T-helper 17 cell (primary cell): ENCODE measurements around the gene COL16A1. TPM values are rescaled to one million over a fixed set of nuclear protein-coding genes. Genes with fewer than 3 reads are reported as not detected.
A peak's percentile ranks its signal among the peaks of the same experiment; 100 is the strongest.

Experiments
- ATAC-seq: fragments of 150-1000 bp; cut with Tn5 transposase; 2 replicates; pipeline ENCODE4 v1.10.0; 2021; ENCODE audit warnings: mild to moderate bottlenecking, moderate library complexity
- DNase-seq, 3 donors: peaks; one replicate each; pipeline versions ENCODE4 v3.0.0 to v3.0.0-alpha.2; 2020 to 2021
- H3K9me3 ChIP-seq: one replicate; pipeline ENCODE4 v1.7.0; 2013; ENCODE audit warnings: low read length, mild to moderate bottlenecking; ENCODE audit not compliant: control insufficient read depth, poor library complexity, severe bottlenecking
- H3K27ac Mint-ChIP-seq: one replicate; pipeline ENCODE4 v1.8.0; 2022; ENCODE audit warnings: mild to moderate bottlenecking, moderate library complexity, mixed read lengths
- H3K27me3 Mint-ChIP-seq: one replicate; pipeline ENCODE4 v1.8.0; 2022; ENCODE audit warnings: mixed read lengths
- H3K36me3 Mint-ChIP-seq: one replicate; pipeline ENCODE4 v1.8.0; 2022; ENCODE audit warnings: low read depth, mixed read lengths
- H3K4me1 Mint-ChIP-seq: one replicate; pipeline ENCODE4 v1.8.0; 2022; ENCODE audit warnings: mild to moderate bottlenecking, mixed read lengths
- H3K4me3 Mint-ChIP-seq: one replicate; pipeline ENCODE4 v1.8.0; 2022; ENCODE audit warnings: mild to moderate bottlenecking, moderate library complexity, mixed read lengths
- total RNA-seq, 4 donors: library from RNA in 2 of 4; stranded (reverse) in 2 of 4; gene quantifications; one replicate each; pipeline ENCODE4 v1.2.3 and lab custom pipeline; 2022 to 2026

COL16A1 gene
- total RNA-seq, 2 donors from 2014 or later, result not detected

DNA sequence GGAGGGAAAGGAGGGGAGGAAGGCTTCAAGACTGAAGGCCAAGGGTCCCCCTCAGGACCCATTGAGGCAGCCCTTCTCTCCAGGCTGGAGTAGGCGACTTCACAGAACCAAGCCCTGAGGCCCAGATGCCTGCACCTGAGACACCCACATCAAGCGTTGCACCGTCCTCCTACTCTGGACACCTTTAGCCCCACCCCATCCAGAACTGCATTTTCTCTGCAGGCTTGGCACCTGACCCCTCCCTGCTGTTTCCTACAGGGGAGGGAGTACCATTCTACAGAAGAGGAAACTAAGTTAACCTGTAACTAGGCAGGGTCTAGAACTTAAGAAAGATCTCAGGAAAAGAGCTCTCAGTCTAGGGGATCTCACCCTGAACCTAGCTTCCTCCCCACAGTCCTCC lies 71.2 kb downstream of the COL16A1 start:
- H3K36me3 Mint-ChIP-seq, result peaks cover 5% of the 10 kb centered on the region
- no peak overlapping the region for H3K4me3 Mint-ChIP-seq
- peaks cover 20% of the 10 kb centered on the region for H3K4me1 Mint-ChIP-seq
- no peaks in the 10 kb centered on the region for H3K9me3 ChIP-seq
- no peak for DNase-seq
- H3K27ac Mint-ChIP-seq, result no peak overlapping the region
- no peaks in the 10 kb centered on the region for H3K27me3 Mint-ChIP-seq
- no peak for ATAC-seq

DNA sequence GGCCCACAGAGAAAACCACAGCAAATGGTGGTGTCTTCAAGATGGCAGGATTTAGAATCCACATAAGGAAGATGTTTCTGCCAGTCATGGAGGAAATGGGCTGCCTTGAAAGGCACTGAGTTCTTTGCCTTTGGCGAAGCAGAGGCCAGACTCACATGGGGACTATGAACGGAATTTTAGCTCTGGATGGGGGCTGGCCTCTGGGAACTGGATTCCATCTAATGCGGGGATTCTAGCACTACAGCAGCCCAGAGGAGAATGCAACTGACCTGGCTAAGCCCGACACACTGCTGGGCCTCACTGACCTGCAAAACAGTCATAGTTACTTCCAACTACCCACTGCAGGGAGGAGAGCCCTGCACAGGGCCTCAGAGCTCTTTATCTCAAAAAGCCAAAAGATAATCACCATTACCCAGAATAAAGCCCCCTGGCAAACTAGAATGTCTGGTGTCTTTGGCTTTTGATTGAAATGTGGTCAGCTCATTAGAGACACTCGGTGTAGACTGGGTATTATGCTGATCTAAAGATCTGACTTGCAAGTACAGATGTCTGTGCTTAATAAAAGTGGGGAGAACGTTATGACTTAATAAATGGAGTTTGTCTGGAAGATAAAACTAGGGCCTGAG lies 74.8 kb downstream of the COL16A1 start:
- no peaks in the 10 kb centered on the region for H3K9me3 ChIP-seq
- ATAC-seq, result no peak
- H3K4me3 Mint-ChIP-seq, result no peak overlapping the region
- DNase-seq, result no peak
- peak overlapping the region; percentile 9 for H3K27ac Mint-ChIP-seq
- no peaks in the 10 kb centered on the region for H3K27me3 Mint-ChIP-seq
- peaks cover 5% of the 10 kb centered on the region for H3K36me3 Mint-ChIP-seq
- H3K4me1 Mint-ChIP-seq, result peaks cover 11% of the 10 kb centered on the region

DNA sequence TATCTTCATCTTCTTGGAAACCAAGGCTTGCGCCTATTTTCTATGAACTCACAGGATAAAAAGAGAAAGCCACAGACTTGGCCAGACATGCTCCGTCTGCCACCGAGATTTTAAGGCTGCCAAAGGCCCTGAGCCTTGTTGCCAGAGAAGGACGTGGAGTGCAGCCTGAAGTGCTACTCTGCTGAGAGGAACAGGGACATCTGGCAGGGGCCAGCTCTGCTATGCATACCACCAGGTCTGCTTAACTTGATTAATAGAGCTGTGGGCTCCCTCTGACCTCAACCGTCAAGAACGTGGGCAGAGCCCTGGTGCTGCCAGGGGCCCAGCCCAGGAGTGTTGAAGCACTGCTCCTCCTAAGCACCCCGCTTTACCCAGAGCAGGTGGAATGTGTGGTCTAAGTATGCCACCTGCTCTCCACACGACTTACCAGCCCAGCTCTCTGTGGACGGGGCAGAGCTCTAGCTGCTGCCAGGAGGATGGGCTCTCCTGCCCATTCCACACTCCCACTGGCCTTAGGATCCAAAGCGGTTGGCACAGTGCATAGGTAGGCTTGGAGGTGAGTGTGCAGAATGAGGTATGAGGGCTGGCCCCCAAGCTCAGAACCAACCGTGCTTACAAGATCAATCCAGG lies 75.8 kb downstream of the COL16A1 start:
- Mint-ChIP-seq H3K4me3 (no peak overlapping the region), H3K36me3 (peaks cover 5% of the 10 kb centered on the region), H3K4me1 (peaks cover 15% of the 10 kb centered on the region), H3K27ac (no peak overlapping the region), H3K27me3 (no peaks in the 10 kb centered on the region)
- DNase-seq, result no peak
- no peaks in the 10 kb centered on the region for H3K9me3 ChIP-seq
- no peak for ATAC-seq

DNA sequence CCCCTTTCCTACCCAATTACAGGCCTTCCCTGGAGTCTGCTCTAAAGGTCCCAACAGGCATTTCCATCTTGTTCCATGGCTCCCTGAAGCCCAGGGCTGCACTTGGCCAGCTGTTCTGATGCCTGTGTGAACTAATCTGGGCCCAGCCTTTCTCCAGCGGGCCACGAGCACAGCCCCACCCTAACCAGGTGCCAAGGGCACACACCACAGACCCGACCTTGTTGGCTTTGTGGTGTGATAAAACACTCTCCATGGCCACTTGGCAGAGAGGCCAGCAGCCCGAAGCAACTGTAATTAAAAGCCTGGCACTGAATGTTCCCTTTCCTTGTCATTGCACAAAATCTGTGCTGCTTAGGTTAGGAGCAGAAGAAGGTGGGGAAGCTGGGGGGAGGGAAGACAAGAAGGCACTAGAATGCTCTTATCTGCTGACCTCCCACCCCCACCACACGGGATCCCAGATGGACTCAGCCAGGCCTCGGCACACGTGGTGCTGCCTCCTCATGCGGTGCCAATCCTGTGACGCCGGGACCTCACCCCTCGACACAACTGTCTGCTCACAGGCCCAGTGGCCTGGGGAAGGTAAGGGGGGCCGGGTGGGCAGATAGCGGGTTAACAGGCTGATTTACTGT lies 76.4 kb downstream of the COL16A1 start:
- no peak for DNase-seq
- Mint-ChIP-seq H3K36me3 (peaks cover 5% of the 10 kb centered on the region), H3K27ac (no peak overlapping the region), H3K4me1 (peaks cover 15% of the 10 kb centered on the region), H3K4me3 (no peak overlapping the region), H3K27me3 (no peaks in the 10 kb centered on the region)
- no peak for ATAC-seq
- no peaks in the 10 kb centered on the region for H3K9me3 ChIP-seq

DNA sequence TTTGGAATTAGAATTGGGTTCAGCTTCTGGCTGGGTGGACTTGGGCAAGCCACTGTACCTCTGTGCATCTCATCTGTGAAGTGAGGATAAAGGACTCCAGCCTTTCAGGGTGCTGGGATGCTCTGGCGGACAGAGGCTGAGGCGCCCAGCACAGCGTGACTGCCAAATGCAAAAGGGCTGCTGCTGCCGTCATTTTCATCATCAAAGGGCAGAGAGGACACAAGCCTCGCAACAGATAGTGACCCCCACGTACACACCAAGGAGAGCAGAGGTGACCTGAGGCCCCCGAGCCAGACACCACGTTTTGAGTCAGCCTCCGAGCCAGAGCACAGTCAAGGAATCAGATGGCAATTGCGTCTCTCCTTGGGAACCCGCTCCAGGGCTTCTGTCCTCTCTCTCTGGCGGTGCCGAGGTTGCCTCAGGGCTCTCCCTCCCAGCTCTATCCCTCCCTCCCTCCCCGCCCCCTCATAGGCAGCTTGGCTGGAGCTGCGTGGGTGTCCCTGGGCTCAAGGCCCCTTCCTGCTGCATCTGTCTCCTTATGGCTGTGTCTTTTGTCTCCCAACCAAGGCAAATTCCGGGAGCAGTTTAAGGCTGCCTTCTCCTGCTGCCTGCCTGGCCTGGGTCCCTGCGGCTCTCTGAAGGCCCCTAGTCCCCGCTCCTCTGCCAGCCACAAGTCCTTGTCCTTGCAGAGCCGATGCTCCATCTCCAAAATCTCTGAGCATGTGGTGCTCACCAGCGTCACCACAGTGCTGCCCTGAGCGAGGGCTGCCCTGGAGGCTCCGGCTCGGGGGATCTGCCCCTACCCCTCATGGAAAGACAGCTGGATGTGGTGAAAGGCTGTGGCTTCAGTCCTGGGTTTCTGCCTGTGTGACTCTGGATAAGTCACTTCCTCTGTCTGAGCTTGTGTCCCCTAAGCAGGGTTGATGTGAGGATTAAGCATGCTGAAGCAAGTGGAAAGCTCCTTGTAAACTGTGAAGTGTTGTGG lies 77.3 kb downstream of the COL16A1 start:
- no peaks in the 10 kb centered on the region for H3K9me3 ChIP-seq
- H3K4me1 Mint-ChIP-seq, result peaks cover 15% of the 10 kb centered on the region
- DNase-seq (no peak), ATAC-seq (no peak)
- H3K27me3 Mint-ChIP-seq, result no peaks in the 10 kb centered on the region
- H3K4me3 Mint-ChIP-seq, result no peak overlapping the region
- H3K36me3 Mint-ChIP-seq, result peaks cover 5% of the 10 kb centered on the region
- H3K27ac Mint-ChIP-seq, result peak overlapping the region; percentile 14

DNA sequence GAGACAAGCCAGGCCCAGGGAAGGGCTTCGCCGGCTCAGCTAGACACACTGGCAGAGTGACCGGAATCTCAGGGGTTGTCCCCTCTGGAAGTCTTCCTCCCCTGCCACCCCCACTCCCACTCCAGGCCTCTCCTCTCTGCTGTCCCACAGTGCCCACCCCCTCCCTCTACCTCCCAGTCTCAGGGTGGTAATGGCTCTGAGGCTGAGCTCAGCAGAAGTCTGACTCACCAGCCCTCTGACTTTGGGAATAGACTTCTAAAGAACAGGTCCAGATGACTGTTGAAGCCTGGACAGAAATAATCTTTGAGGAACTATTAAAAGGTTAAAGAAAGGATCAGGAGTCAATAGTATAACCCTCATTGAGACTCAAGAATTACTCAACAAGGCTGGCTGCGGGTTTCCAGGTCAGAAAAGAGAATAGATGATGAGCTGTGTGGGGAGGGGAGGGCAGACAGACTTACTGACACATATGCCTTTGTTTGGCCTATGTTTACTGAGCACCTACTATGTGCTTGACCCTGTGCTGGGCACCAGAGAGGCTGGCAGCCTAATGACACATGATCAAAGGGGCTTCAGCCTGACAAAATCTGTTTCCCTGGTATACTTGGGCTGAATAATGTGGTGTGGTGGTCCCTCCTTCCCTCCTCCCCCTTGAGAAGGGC lies 78.1 kb downstream of the COL16A1 start:
- Mint-ChIP-seq H3K27ac (no peak overlapping the region), H3K4me3 (no peak overlapping the region), H3K27me3 (no peaks in the 10 kb centered on the region), H3K36me3 (peaks cover 5% of the 10 kb centered on the region), H3K4me1 (peaks cover 15% of the 10 kb centered on the region)
- no peaks in the 10 kb centered on the region for H3K9me3 ChIP-seq
- no peak for ATAC-seq
- DNase-seq, result no peak

DNA sequence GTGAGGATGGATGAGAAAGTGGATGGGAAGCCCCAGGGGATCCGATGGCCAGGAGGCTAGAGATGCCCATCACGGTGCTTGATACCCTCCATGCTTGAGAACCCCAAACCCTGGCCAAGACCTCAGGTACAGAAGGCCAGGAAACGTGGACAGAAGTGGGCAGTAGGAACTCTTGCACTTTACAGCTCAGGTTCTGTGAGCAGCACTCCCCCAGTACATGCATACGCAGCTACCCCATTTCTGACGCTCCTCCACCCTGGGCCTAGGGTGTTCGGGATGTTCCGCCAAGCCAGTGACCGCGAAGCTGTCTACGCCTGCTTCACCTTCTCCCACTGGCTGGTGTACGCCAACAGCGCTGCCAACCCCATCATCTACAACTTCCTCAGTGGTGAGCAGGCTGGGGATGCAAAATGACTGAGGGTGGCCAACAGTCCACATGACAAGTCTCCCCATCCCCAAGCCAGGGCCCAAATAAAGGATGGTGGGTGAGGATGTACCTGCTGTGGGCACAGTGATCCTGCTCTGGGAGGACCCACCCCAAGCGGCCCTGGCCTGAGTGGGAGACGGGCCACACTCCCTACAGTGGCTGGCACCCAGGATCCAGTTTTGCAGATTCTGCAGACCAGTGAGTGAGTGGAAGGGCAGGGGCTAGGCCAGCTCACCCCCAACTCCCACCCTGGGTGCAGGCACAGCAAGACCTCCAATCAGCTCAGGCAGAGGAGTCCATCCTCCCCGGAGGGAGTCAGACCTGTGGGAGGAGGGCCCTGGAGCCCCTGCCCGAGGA lies 78.9 kb downstream of the COL16A1 start:
- peaks cover 15% of the 10 kb centered on the region for H3K4me1 Mint-ChIP-seq
- no peak for ATAC-seq

DNA sequence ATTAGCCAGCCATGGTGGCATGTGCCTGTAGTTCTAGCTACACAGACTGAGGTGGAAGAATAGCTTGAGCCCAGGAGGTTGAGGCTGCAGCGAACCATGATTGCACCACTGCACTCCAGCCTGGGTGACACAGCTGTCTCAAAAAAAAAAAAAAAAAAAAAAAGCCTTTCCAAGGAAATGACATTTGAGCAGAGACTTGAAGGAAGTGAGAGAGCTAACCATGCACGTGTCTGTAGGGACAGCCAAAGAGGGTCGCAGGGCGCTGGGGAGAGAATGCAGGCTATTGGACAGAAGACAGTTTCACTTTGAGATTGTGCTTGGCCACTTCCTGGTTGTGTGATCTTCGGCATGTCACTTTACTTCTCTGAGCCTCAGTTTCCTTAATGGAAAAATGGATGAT lies 79.5 kb downstream of the COL16A1 start:
- no peaks in the 10 kb centered on the region for H3K9me3 ChIP-seq
- H3K36me3 Mint-ChIP-seq, result no peaks in the 10 kb centered on the region
- H3K4me3 Mint-ChIP-seq, result no peak overlapping the region
- peaks cover 8% of the 10 kb centered on the region for H3K27me3 Mint-ChIP-seq
- peaks cover 15% of the 10 kb centered on the region for H3K4me1 Mint-ChIP-seq
- H3K27ac Mint-ChIP-seq, result peak overlapping the region; percentile 14
- no peak for ATAC-seq
- DNase-seq, result no peak

More for the DNA sequence above, 78.9 kb downstream of the COL16A1 start:
- Mint-ChIP-seq H3K36me3 (no peaks in the 10 kb centered on the region), H3K27ac (no peak overlapping the region), H3K27me3 (peaks cover 2% of the 10 kb centered on the region), H3K4me3 (no peak overlapping the region)
- DNase-seq, result no peak
- no peaks in the 10 kb centered on the region for H3K9me3 ChIP-seq

DNA sequence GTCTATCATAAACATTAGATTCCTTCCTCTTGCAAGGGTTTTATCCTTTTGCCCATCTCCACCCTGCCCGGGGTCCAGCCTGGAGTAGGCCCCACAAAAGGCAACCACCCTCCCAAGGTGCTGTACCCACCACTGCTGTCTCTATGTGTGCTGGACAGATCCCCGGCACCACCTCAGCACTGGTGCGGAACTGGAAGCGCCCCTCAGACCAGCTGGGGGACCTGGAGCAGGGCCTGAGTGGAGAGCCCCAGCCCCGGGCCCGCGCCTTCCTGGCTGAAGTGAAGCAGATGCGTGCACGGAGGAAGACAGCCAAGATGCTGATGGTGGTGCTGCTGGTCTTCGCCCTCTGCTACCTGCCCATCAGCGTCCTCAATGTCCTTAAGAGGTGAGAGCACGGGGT lies 80.5 kb downstream of the COL16A1 start:
- Mint-ChIP-seq H3K36me3 (no peaks in the 10 kb centered on the region), H3K4me1 (peaks cover 15% of the 10 kb centered on the region), H3K4me3 (no peak overlapping the region), H3K27me3 (peaks cover 18% of the 10 kb centered on the region), H3K27ac (peak overlapping the region; percentile 14)
- H3K9me3 ChIP-seq, result no peaks in the 10 kb centered on the region
- DNase-seq, result no peak
- ATAC-seq, result no peak

DNA sequence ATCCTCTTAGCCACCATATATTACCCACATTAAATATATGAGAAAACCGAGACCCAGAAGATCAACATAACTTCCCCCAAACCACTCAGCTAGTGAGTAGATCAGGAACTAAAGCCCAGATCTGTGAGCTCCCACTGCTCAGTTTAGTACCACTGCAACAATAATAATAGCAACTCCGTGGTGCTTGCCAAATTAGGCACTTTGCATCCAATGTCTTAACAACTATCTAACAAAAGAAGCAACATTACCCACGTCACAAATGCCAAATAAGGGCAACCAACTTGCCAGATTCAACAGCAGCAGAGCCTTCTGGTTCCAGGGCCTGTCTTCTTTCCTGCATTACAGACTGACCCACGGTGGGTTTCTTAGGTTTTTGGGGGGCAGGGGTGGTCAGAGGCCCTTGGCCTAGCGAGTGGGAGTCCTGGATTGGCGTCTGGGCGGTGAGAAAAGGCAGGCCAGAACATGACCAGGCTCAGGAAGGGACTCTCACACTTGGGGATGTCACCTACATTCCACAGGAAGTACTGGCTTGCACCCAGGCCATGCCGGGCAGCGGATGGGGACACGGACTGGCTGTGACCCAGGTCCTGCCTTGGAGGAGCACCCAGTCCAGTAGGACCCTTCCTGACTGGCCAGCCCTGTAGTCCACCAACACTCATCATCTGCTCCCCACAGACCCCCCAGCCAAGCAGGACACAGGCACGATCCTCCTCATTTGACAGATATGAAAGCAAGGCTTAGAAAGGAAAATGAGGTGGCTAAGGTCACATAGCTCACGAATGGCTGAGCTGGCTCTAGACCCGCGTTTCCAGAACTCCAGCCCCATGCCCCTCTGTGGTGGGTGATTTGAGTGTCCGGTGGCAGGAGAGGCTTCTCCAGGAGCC lies 81.7 kb downstream of the COL16A1 start:
- DNase-seq, result no peak
- Mint-ChIP-seq H3K4me3 (no peak overlapping the region), H3K27me3 (peaks cover 21% of the 10 kb centered on the region), H3K36me3 (peaks cover 3% of the 10 kb centered on the region), H3K27ac (no peak overlapping the region), H3K4me1 (peaks cover 14% of the 10 kb centered on the region)
- no peaks in the 10 kb centered on the region for H3K9me3 ChIP-seq
- ATAC-seq, result no peak

DNA sequence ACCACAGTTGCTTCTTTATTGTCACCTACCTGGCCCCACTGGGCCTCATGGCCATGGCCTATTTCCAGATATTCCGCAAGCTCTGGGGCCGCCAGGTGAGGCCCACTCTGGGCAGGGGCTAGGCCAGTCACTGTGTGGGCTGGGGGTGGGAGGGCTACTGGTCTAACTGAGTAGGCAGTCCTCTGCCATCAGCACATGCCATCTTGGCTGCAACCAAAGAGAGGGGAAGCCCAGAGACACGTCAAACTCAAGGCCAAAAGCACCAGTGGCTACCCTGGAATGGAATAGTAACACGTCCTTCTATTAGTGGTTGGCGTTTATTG lies 82.4 kb downstream of the COL16A1 start:
- Mint-ChIP-seq H3K4me3 (no peak overlapping the region), H3K27me3 (peaks cover 27% of the 10 kb centered on the region), H3K4me1 (peaks cover 14% of the 10 kb centered on the region), H3K27ac (no peak overlapping the region), H3K36me3 (peaks cover 3% of the 10 kb centered on the region)
- no peak for DNase-seq
- H3K9me3 ChIP-seq, result no peaks in the 10 kb centered on the region
- ATAC-seq, result no peak
